NCI-H146 (cell line): ENCODE data around the gene PPP1R37.
A peak's percentile ranks its signal among the peaks of the same experiment; 100 is the strongest.

ENCODE experiments used
- DNase-seq: peaks from one replicate; lab custom pipeline; 2025; lab: John Stamatoyannopoulos, UW

Gene PPP1R37

GRCh38 chr19:45115809-45116615, 23.0 kb downstream of the PPP1R37 start:
- DNase-seq: no peak

GRCh38 chr19:45117167-45117594, 24.2 kb downstream of the PPP1R37 start:
- peak; percentile 14 for DNase-seq

- peak; percentile 25 for DNase-seq
These were observed 24.7 kb downstream of the PPP1R37 start for GRCh38 chr19:45117671-45118070.

DNA sequence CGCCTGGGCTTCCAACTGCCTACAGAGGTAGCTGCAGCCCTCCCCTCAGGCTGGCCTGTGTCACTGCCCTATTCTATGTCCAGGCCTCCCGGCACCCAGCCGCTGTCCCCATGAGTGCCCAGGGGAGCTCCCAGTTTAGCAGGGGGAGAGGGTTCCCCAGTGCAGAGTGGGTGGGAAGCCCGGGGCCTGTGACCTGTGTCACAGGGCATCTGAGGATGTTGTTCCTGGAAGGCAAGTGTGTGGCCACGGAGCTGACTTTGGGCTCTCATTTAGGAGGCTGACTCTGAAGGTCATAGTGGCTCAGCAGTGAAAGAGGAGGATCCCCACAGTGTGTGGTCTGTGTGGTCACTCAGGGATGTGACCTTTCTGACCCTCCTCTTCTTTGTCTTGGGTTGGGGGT, 25.1 kb downstream of the PPP1R37 start:
- DNase-seq: no peak

GRCh38 chr19:45118591-45119355, 25.8 kb downstream of the PPP1R37 start:
- peak; percentile 83 for DNase-seq

DNA sequence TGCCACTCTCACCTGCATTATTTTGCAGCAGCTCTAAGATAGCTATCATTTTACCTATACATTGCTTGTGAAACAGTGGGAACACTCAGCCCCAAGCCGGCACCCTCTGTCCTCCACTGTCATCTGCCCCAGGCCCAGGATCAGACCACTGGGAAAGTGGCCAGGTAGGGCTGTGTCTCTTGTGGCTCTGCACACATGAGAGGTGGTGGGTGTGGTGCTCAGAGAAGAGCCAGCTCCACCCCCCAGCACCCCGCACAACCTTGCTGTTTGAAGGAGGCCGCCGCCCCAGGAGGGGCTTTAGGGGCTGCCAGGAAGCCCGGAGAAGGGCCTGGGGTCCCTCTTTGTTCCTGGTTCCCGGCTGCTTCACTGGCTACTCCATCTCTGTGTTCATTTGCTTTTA, 26.6 kb downstream of the PPP1R37 start:
- no peak for DNase-seq

GRCh38 chr19:45121827-45122345, 28.9 kb downstream of the PPP1R37 start:
- no peak for DNase-seq

DNA sequence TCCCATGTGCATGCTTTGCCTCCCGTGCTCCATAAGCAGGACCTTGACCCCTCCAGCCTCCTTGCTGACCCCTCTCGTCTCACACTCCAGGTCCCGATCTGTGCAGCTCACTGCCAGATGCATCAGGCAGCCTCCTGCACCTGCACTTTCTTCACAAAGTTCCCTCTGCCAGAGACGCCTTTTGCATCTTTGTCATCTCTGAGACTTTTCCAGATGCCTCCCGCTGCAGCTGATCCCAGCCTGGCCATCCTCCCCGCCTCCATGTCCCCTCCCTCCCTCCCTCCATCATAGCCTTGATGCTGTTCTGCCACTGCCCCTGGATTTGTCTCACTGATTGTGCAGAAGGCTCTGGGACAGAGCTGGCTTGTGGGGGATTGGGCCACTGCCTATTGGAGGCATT, 29.9 kb downstream of the PPP1R37 start:
- DNase-seq: no peak

GRCh38 chr19:45123440-45123850, 30.5 kb downstream of the PPP1R37 start:
- no peak for DNase-seq

DNA sequence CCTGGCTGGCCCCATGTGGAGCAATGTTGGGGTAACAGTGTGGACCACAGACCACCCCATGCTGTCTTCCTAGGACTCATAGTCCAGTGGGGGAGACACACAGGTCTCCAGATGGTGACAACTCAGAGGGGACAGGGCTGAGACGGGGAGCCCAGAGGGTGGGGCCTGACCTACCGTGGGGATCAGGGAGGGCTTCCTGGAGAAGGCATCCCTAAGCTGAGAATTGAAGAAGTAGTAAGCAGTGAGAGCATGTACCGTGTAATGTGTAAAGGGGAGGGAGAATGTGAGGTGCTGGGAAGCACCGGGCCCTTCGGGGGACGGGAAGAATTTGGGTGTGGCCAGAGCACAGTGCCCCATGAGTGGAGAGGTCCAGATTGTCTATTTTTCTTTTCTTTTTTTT, 31.0 kb downstream of the PPP1R37 start:
- no peak for DNase-seq

DNA sequence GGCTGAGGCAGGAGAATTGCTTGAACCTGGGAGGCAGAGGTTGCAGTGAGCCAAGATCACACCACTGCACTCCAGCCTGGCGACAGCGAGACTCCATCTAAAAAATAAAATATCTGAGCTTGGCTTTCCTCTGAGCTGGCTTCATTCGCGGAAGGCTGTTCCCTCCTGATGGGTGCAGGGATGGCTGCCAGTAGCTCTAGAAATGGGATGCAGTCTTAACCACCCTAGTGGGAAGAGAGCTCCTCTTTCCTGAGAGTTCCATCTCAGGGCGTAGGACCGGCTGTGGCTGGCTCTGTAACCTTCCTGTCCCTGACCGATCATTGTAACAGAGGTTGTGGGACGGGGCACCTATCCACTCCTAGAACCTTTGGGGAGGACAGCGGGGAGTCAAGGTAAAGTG, 32.4 kb downstream of the PPP1R37 start:
- no peak for DNase-seq

DNA sequence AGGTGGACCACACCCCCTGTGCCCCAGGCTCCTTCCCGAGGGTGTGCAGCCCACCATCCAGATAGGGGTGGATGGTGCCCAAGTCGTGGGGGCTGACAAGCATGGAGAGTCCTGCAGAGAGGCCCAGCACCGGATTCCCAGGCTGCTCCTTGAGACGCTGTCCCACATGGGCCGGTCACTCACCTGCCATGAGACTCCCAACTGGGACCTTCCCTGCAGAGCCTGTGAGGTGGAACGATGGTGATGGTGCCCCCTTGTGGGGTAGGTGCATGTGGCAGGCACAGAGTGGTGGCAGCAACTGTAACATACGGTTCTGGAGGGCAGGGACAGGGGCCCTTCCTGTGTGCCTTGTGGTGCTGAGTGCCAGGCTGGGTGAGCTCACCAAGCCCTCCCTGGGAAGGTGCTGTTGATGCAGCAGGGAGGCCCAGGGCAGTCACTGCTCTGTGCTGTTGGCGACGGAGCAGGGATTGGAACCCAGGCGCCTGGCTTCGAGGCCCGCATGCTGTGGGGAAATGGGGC, 33.1 kb downstream of the PPP1R37 start:
- DNase-seq: peak; percentile 68

DNA sequence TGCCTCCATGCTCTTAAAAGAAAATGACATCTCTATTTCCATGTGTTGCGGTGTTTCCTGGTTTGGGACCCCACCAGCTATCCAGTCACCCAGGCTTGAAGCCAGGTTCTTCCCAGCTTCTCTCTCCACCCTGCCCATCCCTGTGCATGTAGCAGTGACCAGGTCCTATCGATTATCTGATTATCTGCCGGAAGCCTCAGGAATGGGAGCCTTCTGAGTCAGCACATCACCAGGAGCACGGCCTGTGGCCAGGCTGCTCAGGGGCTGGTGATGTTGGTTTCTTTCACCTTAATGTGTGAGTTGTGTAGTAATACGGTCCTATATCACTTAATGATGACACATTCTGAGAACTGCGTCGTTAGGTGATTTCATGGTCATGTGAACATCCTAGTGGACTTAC, 33.7 kb downstream of the PPP1R37 start:
- no peak for DNase-seq

GRCh38 chr19:45128146-45128545, 35.2 kb downstream of the PPP1R37 start:
- no peak for DNase-seq

GRCh38 chr19:45128806-45129205, 35.8 kb downstream of the PPP1R37 start:
- DNase-seq: no peak

DNA sequence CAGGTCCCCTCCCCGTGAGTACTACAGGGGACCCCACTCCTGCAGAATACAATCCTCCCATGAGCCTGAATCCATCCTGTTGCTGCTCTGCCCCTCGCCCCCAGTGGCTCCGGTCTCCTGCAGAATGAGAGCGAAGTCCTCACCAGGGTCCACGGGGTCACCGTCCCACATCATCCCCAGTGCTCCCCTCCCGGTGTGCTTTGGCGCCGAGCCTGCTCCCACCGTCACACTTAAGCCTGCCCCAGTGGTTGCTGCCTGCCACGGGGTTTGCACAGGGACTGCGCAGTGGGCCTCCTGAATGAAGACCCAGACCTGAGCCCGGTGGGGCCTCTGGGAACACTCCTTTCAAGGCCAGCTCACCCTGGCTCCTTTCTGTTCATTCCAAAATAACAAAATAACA, 37.3 kb downstream of the PPP1R37 start:
- no peak for DNase-seq

DNA sequence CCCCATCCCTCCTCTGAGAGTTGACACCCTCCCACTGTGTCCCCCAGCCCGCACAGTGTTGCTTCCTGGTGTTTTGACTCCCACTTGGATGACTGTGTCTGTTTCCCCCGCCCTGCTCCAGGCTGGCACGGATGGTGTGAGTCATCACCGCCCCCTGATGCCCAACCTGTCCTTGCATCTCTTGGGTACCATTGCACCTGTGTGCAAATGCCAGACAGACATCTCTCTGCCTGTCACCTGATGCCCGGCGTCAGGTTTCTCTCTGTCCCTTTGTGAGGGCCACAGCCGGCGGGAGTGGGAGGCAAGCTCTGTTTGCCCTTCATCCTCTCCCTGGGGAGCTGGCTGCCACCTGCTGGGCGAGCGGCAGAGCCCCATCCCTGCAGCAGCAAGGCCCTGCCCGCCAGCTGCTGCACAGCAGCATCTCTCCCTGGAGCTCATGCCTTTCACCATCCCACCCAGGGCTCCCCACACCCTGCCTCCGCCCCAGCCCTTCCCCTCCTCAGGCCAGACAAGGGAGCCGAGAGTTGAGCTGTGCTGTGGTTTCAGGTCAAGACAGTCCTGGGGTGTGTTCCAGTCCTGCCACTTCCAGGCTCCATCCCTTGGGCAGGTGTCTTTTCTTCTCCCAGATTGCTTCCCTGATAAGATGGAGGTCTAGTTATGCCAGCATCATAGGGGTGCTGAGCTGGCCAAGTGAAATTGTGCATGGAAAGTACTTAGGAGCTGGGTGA, 38.1 kb downstream of the PPP1R37 start:
- peak; percentile 99 for DNase-seq

DNA sequence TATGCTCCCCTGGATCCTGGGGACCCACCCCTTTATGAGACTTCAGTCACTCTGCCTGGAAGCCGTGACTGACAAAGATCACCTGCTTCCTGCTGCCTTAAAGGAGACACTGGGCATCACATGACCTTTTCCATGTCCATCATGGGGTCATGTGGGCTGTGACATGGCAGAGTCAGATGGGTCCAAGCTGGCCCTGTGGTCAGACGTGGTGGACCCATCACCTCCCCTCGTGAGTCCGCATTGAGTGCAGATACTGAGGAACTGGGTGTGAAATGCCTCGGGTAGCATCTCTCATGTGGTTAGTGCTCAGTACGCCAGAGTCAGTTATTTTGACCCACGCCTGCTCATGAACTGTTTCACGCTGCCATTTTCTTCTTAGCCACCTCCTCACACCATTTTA, 40.7 kb downstream of the PPP1R37 start:
- DNase-seq: no peak

DNA sequence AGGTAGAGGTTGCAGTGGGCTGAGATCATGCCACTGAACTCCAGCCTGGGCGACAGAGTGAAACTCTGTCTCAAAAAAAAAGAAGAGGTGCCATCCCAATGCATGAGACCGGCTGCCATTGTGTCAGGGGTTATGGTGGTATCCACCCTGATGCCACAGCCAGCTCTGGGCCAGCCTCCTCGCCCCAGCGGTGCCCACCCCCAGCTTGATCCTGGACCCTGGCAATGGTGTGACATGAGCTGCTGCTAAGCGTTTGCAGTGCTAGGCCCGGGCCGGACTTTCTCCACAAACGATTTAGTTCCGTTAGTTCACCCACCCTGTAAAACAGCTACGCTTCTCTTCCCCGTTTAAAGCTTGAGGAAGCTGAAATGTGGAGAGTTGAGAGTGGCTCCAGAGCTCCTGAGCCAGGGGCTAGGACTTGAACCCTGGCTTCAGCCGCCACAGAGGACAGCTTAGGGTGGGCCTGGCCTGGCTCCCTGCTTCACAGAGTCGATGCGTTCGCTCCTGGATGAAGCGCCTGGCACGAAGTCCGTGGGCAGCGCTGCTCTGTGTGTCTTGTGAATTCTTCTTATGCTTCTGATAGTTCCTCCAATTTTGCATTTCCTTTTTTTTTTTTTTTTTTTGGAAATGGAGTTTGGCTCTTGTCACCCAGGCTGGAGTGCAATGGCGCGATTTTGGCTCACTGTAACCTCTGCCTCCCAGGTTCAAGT, 42.4 kb downstream of the PPP1R37 start:
- DNase-seq: no peak

GRCh38 chr19:45136507-45137178, 43.7 kb downstream of the PPP1R37 start:
- peak; percentile 63 for DNase-seq

DNA sequence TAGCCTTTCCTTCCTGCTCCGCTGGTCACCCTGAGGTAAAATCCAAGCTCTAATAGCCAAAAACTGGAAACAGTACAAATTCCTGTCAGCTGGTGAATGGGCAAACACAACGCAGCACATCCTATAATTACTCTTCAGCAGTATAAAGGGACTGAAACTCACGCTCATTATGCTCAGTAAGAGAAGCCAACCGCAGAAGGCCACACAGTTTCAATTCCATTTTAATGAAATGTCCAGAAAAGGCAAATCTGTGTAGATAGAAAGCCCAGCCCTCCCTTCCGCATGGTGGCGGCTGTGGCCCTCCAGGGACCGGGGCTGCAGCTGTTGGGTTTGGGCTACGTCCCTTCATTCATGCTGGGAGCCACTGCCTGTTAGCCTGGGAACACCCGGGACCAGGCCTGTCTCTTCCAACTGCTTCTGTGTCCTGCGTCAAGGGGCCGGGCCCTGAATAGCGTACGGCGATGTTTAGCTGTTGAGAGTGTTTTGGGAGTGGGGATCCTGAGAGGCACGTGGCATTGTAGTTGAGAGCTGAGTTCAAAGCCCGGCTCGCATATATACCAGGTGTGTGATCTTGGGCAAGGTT, 44.3 kb downstream of the PPP1R37 start:
- DNase-seq: peak; percentile 87
